Stomach (tissue), 9 donors: ENCODE data around the gene DLEC1. TPM values are rescaled to one million over a fixed set of nuclear protein-coding genes. Genes with fewer than 3 reads are reported as not detected.

Experiments used
- DNase-seq, 2 donors: peaks; one replicate each; pipeline versions ENCODE4 v3.0.0 to v3.0.0-alpha.2; 2013 to 2019
- H3K27ac ChIP-seq, 5 donors: fragments of 200-600 bp in 4 of 5; sonication (generic) in 4 of 5; one replicate each; pipeline ENCODE4 v1.5.1; 2013 to 2019; ENCODE audit warnings: mild to moderate bottlenecking in 1 of 5, moderate library complexity in 1 of 5
- H3K27me3 ChIP-seq, 3 donors: fragments of 200-600 bp; sonication (generic); one replicate each; pipeline ENCODE4 v1.5.1; 2017 to 2019; ENCODE audit warnings: mixed run types in 1 of 3
- H3K36me3 ChIP-seq, 4 donors: fragments of 200-600 bp; sonication (generic); 1 replicate in 3 of 4; 2 replicates in 1 of 4; pipeline ENCODE4 v1.5.1; 2016 to 2019
- H3K4me1 ChIP-seq, 4 donors: fragments of 200-600 bp; sonication (generic); one replicate each; pipeline ENCODE4 v1.5.1; 2016 to 2019
- H3K4me3 ChIP-seq, 4 donors: fragments of 200-600 bp; sonication (generic) in 3 of 4; one replicate each; pipeline ENCODE4 v1.5.1; 2016 to 2019; ENCODE audit warnings: mild to moderate bottlenecking in 1 of 4
- H3K9me3 ChIP-seq, 4 donors: fragments of 200-600 bp; sonication (generic); one replicate each; pipeline ENCODE4 v1.5.1; 2016 to 2019
- CTCF ChIP-seq, 7 experiments: fragments of 450-650 bp in 4 of 7; fragments of 200-600 bp in 3 of 7; sonication (generic) in 3 of 7; IDR thresholded peaks; one replicate each; pipeline ENCODE4 v1.5.1; 2016 to 2019; ENCODE audit warnings: antibody characterized with exemption in 7 of 7, control low read depth in 2 of 7, mild to moderate bottlenecking in 1 of 7
- EP300 ChIP-seq: sonication (generic); formaldehyde crosslinking; IDR thresholded peaks from one replicate; pipeline ENCODE4 v1.6.1; 2017; ENCODE audit warnings: antibody characterized with exemption
- POLR2A ChIP-seq, 4 donors: fragments of 450-650 bp; IDR thresholded peaks; one replicate each; pipeline ENCODE4 v1.6.1; 2016; ENCODE audit warnings: antibody characterized with exemption in 4 of 4, control low read depth in 2 of 4, mild to moderate bottlenecking in 1 of 4, moderate library complexity in 1 of 4
- POLR2AphosphoS5 ChIP-seq, 3 donors: sonication (generic); formaldehyde crosslinking; IDR thresholded peaks; one replicate each; pipeline ENCODE4 v1.6.1; 2016; ENCODE audit warnings: antibody characterized with exemption in 3 of 3
- WGBS, 5 donors: extraction: QIAGEN DNeasy Blood & Tissue Kit in 3 of 5; methylation state at CpG; one replicate each; pipeline versions ENCODE4 v1.1.5 to v1.1.7; 2013 to 2018; 5-methylcytosine and 5-hydroxymethylcytosine counted together
- intact Hi-C: fragments of 100-400 bp; cut with DNase I; formaldehyde crosslinking; loops from one replicate; pipeline ENCODE4 v1.15.1; 2023; ENCODE audit warnings: low total_unique reads
- polyA plus RNA-seq, 3 donors: library from polyadenylated mRNA; stranded (reverse); fragments of 200-250 nt; gene quantifications; one replicate each; pipeline ENCODE4 v1.2.3, GENCODE V29; 2013
- total RNA-seq, 5 donors: library from RNA; depleted of rRNA; stranded (reverse); fragments of >200 nt; gene quantifications; one replicate each; pipeline versions ENCODE4 v1.1.0 to v1.2.3, GENCODE V29; 2014 to 2016
- donor health status: healthy with polysubstance abuse.
- donor health status: Bipolar disorder and iron deficiency.
- donor health status: healthy.

The DLEC1 gene
- total and polyA plus RNA-seq, 8 donors = 0.12 to 1.5 (median 0.31) TPM; not detected in 3

GRCh38 chr3:38028621-38029361, 10.2 kb upstream of the DLEC1 start:
- H3K27me3 ChIP-seq = peaks cover 0 to 23% (median 0%) of the 10 kb centered on the region in 3 donors
- H3K9me3 ChIP-seq = no peaks in the 10 kb centered on the region
- 19 to 33% (median 26%) methylated on average over 16 to 45 of the region's 45 CpGs for WGBS, 5 donors
- H3K4me1 ChIP-seq = peaks cover 33 to 62% (median 49%) of the 10 kb centered on the region in 4 donors
- DNase-seq = peak in 1 of 2 donors; percentile 73
- peak overlapping the region; percentile 57 to 68 (median 66) for H3K4me3 ChIP-seq
- H3K27ac ChIP-seq = peak overlapping the region; percentile 18 to 91 (median 80)
- no peak for TF ChIP-seq EP300
- no peak for TF ChIP-seq CTCF (IDR thresholded peaks at IDR 0.05)
- TF ChIP-seq POLR2A (IDR thresholded peaks at IDR 0.05) = no peak
- no peak for TF ChIP-seq POLR2AphosphoS5 (IDR thresholded peaks at IDR 0.05)
- intact Hi-C loops = no loop called here
- H3K36me3 ChIP-seq = no peaks in the 10 kb centered on the region

- H3K36me3 ChIP-seq = no peaks in the 10 kb centered on the region
- TF ChIP-seq POLR2AphosphoS5 (IDR thresholded peaks at IDR 0.05) (peak; percentile 6 to 25 (median 14)), POLR2A (IDR thresholded peaks at IDR 0.05) (no peak), EP300 (peak; percentile 6), CTCF (IDR thresholded peaks at IDR 0.05) (peak in 1 of 7 experiments; percentile 11)
- H3K27ac ChIP-seq = peak within 1 kb of the TSS; percentile 48 to 91 (median 80)
- intact Hi-C loops = loop anchor here (10.0 kb wide), 1 partner anchor 115 kb away; no protein-coding TSS in a partner anchor
- H3K4me1 ChIP-seq = peaks cover 29 to 56% (median 44%) of the 10 kb centered on the region in 4 donors
- peaks cover 0 to 23% (median 0%) of the 10 kb centered on the region in 3 donors for H3K27me3 ChIP-seq
- peak within 1 kb of the TSS; percentile 57 to 68 (median 66) for H3K4me3 ChIP-seq
- no peaks in the 10 kb centered on the region for H3K9me3 ChIP-seq
- DNase-seq = peak; percentile 71 to 94
- WGBS, 5 donors = 1 to 10% (median 2%) methylated on average over 18 to 75 of the region's 75 CpGs
These were observed 9.4 kb upstream of the DLEC1 start, which contains the start of gene PLCD1 for GRCh38 chr3:38029400-38030125. PLCD1 (minus strand) TSS chr3:38029642; CDS start chr3:38029539, 103 bp downstream.

- 28 to 48% (median 38%) methylated on average over 5 to 8 of the region's 8 CpGs for WGBS, 5 donors
- peak in 1 of 2 donors; percentile 89 for DNase-seq
- Histone ChIP-seq H3K27me3 (peaks cover 0 to 23% (median 0%) of the 10 kb centered on the region in 3 donors), H3K4me1 (peaks cover 26 to 54% (median 41%) of the 10 kb centered on the region in 4 donors), H3K4me3 (peak overlapping the region; percentile 57 to 68 (median 66)), H3K27ac (peak overlapping the region; percentile 48 to 91 (median 80)), H3K9me3 (no peaks in the 10 kb centered on the region), H3K36me3 (no peaks in the 10 kb centered on the region)
- TF ChIP-seq POLR2A (IDR thresholded peaks at IDR 0.05) (no peak), POLR2AphosphoS5 (IDR thresholded peaks at IDR 0.05) (no peak), CTCF (IDR thresholded peaks at IDR 0.05) (no peak), EP300 (no peak)
- intact Hi-C loops = loop anchor here (10.0 kb wide), 1 partner anchor 114 kb away; no protein-coding TSS in a partner anchor
These were observed 8.6 kb upstream of the DLEC1 start for GRCh38 chr3:38030126-38031021.
